Activated CD4-positive, alpha-beta T cell treated with anti-CD3 and anti-CD28 coated beads, Interleukin-2, amount 50 U/mL, for 16 hours (primary cell): Measurements from ENCODE around the gene CALHM2.
"Not testable (repeated sequence)": the region's sequence is repeated elsewhere in the genome, so short reads cannot be mapped to it uniquely, and the experiment has no call there.

Source experiments
- DNase-seq: peaks from one replicate; pipeline ENCODE4 v3.0.0-alpha.2; 2020

CALHM2 gene

GRCh38 chr10:103449208-103450144, 2.7 kb downstream of the CALHM2 start:
- no peak for DNase-seq

GRCh38 chr10:103448746-103449145, 3.4 kb downstream of the CALHM2 start:
- no peak for DNase-seq

GRCh38 chr10:103447187-103447586, 5.0 kb downstream of the CALHM2 start:
- no peak for DNase-seq

DNA sequence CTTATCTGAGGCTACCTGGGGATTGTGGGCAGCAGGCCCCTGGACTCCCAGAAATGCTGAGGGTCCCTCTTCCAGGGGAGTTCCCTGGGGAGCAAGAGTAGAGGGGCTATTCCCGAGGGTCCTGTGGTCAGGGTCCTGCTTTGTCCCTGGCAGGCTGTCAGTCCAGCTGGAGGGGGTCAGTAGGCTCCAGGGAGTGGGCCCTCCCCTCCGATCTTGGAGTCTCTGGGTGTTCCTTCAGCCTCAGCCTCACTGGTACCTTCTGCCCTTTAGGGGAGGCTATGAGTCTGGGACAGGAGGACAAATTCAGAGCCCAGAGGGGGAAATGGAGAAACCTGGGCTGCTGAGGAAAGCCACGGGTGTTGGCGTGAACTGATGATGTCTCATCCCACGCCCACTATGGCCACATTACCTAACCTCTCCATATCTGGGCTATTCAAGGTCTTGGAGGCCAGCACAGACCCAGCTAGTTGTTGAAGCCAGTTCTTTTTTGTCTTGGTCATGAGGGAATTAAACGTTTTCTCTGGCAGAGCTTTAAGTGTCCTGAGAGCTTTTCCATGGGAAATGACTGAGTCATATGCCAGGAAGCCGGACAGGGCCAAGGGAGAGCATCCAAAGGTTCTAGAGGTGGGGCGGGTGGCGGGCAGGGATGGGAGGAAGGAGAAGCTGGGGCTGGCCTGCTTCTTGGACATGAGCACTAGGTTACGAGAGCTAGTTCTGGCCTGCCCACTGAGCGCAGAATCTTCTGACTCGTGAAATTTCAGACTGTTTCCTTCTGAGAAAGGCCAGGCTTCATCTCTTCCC, 6.2 kb downstream of the CALHM2 start:
- no peak for DNase-seq

GRCh38 chr10:103445366-103445765, 6.8 kb downstream of the CALHM2 start:
- DNase-seq = no peak

- no peak for DNase-seq
Measured at GRCh38 chr10:103444478-103444877, 7.7 kb downstream of the CALHM2 start.

DNA sequence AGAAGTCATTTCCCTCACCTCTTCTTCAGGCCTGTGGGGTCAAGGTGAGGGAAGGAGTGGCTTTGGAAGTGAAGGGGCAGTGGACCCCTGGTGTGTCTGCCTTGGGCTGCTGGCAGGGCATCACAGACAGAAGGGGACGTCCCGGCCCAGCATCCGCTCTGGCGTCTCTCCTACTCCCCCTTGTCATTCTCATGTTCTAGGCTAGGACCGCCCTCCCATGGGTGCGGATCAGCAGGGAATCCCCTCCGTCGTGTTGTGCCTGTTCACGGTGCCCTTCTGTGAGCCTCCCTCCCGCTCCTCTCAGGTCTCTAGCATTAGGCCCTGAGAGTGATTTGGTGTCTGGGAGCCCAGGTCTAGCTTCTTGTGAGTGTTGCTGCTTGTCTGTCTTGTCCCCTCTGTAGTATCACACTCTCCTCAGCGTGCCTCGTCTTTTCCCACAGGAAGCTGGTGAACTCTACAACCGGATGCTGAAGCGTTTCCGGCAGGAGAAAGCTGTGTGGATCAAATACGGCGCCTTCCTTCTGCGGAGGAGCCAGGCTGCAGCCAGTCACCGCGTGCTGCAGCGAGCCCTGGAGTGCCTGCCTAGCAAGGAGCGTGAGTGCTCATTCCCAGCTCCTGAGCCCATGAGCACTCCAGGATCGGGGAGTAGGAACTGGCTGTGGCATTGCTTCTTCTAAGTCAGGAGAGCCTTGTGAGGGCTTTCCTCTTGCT, 8.5 kb downstream of the CALHM2 start:
- no peak for DNase-seq

- DNase-seq = no peak
Measured at GRCh38 chr10:103442031-103442461, 10.1 kb downstream of the CALHM2 start.

DNA sequence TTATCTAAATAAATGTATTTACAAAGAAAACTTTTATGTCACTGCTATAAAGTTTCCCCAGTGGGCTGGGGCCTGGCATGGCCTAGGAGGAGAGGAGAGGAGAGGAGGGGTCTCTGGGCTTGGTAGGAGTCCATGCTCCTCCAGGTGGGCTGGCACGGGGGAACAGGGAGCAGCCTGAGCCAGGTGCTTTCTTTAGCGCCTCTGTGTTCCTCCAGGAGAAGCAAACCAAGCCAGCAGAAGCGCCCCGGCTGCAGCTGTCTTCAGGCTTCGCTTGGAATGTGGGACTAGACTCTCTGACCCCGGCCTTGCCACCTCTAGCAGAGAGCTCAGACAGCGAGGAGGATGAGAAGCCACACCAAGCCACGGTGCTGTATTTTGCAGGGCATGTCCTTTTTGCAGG, 10.6 kb downstream of the CALHM2 start:
- no peak for DNase-seq

- no peak for DNase-seq
Measured at GRCh38 chr10:103441206-103441605, 11.0 kb downstream of the CALHM2 start.

GRCh38 chr10:103440416-103440815, 11.8 kb downstream of the CALHM2 start:
- DNase-seq = no peak

DNA sequence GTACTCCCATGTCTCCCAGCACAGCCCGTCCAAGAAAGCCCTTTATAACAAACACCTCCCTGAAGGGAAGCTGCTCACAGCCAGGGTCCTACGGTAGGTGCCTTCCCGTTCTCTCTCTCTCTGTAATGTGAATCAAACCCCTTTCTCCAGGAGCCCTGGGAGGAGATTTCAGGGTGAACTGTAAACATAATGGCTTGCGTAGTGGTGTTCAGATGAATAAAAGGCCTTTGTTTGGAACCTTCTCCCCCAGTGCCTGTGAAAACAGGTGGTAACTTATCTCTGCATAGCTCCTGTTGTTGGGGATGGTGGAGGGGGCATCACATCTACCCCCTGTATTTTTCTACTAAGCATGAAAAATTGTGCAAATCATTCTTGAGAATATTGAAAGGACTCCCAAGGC, 12.4 kb downstream of the CALHM2 start:
- no peak for DNase-seq

- no peak for DNase-seq
Measured at GRCh38 chr10:103433858-103434257, 18.3 kb downstream of the CALHM2 start.

GRCh38 chr10:103431902-103432301, 20.3 kb downstream of the CALHM2 start:
- DNase-seq = no peak

DNA sequence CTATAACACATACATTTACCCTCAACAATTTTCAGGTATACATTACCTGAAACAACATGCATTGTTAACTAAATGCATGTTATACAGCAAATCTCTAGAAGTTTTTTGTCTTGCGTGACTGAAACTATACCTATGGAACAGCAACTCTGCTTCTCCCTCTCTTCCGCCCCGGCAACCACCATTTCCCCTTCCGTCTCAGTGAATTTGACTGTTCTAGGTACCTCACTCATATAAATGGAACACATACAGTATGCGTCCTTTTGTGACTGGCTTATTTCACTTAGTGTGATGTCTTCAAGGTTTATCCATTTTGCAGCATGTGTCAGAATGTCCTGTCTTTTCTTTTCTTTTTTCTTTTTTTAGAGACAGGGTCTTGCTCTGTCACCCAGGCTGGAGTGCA, 22.5 kb downstream of the CALHM2 start:
- DNase-seq = peak; percentile 45

GRCh38 chr10:103428989-103429643, 23.1 kb downstream of the CALHM2 start:
- DNase-seq = no peak

- no peak for DNase-seq
Measured at GRCh38 chr10:103427866-103428265, 24.3 kb downstream of the CALHM2 start.

DNA sequence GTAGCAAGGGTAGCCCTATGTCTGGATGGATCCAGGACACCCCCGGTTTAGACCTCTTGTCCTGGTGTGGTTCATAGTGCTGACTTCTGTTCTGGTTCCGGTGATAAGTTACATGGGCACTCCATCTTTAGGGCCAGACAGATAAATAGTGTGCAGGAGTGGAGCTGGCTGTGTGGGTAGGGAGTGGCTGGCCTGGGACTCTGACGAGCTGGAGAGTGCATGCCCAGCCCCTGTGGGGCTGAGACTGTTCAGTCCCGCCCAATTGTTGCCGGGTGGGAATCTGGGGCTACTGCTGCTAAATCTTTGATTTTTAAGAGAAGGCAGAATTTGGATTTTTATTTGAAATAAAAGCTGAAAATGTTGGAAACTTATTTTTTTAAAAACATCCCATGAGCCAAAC, 28.4 kb downstream of the CALHM2 start:
- no peak for DNase-seq

DNA sequence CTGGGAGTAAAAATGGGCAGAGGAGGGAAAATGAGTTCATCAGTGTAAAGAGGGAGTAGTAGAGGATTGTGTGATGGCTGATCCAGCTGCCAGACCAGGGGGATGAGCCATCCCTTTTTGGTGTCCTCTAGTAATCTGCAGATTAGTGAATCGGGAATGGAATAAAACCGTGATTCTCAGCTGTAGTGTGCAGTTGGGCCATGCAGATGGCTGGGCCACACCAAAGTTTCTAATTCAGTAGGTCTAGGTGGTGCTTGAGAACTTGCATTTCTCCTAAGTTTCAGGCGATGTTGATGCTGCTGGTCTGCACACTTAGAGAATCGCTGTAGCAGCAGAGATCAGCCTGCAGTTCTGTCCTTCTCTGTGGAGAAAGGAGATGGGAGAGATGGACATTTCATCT, 33.1 kb downstream of the CALHM2 start:
- no peak for DNase-seq

- no peak for DNase-seq
Measured at GRCh38 chr10:103417601-103418000, 34.6 kb downstream of the CALHM2 start.

DNA sequence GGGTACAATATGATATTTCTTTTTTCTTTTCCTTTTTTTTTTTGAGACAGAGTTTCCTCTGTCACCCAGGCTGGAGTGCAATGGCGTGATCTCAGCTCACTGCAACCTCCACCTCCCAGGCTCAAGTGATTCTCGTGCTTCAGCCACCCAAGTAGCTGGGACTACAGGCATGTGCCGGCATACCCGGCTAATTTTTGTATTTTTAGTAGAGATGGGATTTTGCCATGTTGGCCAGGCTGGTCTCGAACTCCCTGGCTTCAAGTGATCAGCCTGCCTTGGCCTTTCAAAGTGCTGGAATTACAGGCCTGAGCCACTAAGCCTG, 35.1 kb downstream of the CALHM2 start:
- DNase-seq = not testable (repeated sequence)

DNA sequence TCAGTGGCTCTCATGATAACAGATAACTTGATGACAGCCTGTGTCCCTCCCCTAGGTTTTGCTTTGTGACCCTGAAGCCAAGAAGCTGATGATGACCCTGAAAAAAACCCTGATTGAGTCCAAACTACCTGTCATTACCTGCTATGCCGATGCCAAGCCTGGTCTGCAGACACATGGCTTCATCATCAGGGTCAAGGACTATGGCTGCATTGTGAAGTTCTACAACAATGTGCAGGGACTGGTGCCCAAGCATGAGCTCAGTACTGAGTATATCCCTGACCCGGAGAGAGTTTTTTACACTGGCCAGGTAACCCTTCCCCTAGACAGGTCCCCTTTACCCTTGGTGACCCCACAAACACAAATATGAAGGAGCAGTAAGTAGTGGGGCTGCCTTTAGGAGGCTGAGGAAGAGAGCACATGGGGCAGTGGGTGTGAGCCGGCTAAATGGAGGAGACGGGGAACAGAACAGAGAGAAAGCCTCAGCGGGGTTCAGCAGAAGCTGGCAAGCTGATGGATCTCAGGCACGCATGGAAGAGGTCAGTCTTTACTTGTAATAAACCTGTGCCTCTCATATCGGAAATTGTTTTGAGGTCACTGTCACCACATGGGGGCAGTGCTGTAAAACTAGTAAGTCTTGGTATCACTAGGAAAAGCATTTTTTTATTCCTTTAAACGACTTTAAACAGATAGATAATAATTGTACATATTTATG, 35.6 kb downstream of the CALHM2 start:
- DNase-seq = peak; percentile 49
